Upper lobe of left lung (tissue), 4 donors: ENCODE measurements around the gene TMED10.

ENCODE experiments used
- EP300 ChIP-seq, 4 donors: sonication (generic); formaldehyde crosslinking; IDR thresholded peaks; one replicate each; pipeline ENCODE4 v1.5.1; 2017; ENCODE audit warnings: antibody characterized with exemption in 4 of 4, control low read depth in 2 of 4
- POLR2A ChIP-seq, 4 donors: fragments of 450-650 bp; IDR thresholded peaks; one replicate each; pipeline ENCODE4 v1.5.1; 2016 to 2017; ENCODE audit warnings: antibody characterized with exemption in 4 of 4, mild to moderate bottlenecking in 2 of 4
- TF ChIP-seq, protein P1 (sequence below), 6 experiments: fragments of 450-650 bp in 4 of 6; fragments of 200-600 bp in 2 of 6; sonication (generic) in 2 of 6; IDR thresholded peaks; one replicate each; pipeline ENCODE4 v1.5.1; 2016 to 2019; ENCODE audit warnings: antibody characterized with exemption in 6 of 6

GRCh38 chr14:75164809-75165208 is 11.6 kb downstream of the TMED10 start:
- TF ChIP-seq, protein P1, sequence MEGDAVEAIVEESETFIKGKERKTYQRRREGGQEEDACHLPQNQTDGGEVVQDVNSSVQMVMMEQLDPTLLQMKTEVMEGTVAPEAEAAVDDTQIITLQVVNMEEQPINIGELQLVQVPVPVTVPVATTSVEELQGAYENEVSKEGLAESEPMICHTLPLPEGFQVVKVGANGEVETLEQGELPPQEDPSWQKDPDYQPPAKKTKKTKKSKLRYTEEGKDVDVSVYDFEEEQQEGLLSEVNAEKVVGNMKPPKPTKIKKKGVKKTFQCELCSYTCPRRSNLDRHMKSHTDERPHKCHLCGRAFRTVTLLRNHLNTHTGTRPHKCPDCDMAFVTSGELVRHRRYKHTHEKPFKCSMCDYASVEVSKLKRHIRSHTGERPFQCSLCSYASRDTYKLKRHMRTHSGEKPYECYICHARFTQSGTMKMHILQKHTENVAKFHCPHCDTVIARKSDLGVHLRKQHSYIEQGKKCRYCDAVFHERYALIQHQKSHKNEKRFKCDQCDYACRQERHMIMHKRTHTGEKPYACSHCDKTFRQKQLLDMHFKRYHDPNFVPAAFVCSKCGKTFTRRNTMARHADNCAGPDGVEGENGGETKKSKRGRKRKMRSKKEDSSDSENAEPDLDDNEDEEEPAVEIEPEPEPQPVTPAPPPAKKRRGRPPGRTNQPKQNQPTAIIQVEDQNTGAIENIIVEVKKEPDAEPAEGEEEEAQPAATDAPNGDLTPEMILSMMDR (IDR thresholded peaks at IDR 0.05) = no peak
- no peak for TF ChIP-seq POLR2A (IDR thresholded peaks at IDR 0.05)
- TF ChIP-seq EP300 (IDR thresholded peaks at IDR 0.05) = no peak
